ENCODE results near the gene TEAD1.

Gene TEAD1

GRCh38 chr11:12901272-12901671 lies 227.1 kb downstream of the TEAD1 start:
- no peak for DNase-seq (ENCODE audit: low read depth)

- DNase-seq (ENCODE audit: low read depth): no peak
Observed at GRCh38 chr11:12901874-12902481, 227.8 kb downstream of the TEAD1 start.

GRCh38 chr11:12902791-12903486 lies 228.7 kb downstream of the TEAD1 start:
- DNase-seq (ENCODE audit: low read depth): no peak

- DNase-seq (ENCODE audit: low read depth): no peak
Observed at GRCh38 chr11:12905435-12905834, 231.2 kb downstream of the TEAD1 start.

- no peak for DNase-seq (ENCODE audit: low read depth)
Observed at GRCh38 chr11:12906501-12906900, 232.3 kb downstream of the TEAD1 start.

GRCh38 chr11:12909879-12910278 lies 235.7 kb downstream of the TEAD1 start:
- no peak for DNase-seq (ENCODE audit: low read depth)

- DNase-seq (ENCODE audit: low read depth): no peak
Observed at GRCh38 chr11:12914400-12914912, 240.2 kb downstream of the TEAD1 start.

GRCh38 chr11:12915093-12915492 lies 240.9 kb downstream of the TEAD1 start:
- no peak for DNase-seq (ENCODE audit: low read depth)

GRCh38 chr11:12917822-12918221 lies 243.6 kb downstream of the TEAD1 start:
- DNase-seq (ENCODE audit: low read depth): no peak

GRCh38 chr11:12918667-12919066 lies 244.4 kb downstream of the TEAD1 start:
- no peak for DNase-seq (ENCODE audit: low read depth)

- no peak for DNase-seq (ENCODE audit: low read depth)
Observed at GRCh38 chr11:12922418-12922817, 248.2 kb downstream of the TEAD1 start.

GRCh38 chr11:12922980-12923507 lies 248.8 kb downstream of the TEAD1 start:
- no peak for DNase-seq (ENCODE audit: low read depth)

GRCh38 chr11:12924650-12925049 lies 250.4 kb downstream of the TEAD1 start:
- DNase-seq (ENCODE audit: low read depth): no peak

- no peak for DNase-seq (ENCODE audit: low read depth)
Observed at GRCh38 chr11:12925520-12925919, 251.3 kb downstream of the TEAD1 start.

- no peak for DNase-seq (ENCODE audit: low read depth)
Observed at GRCh38 chr11:12927221-12927620, 253.0 kb downstream of the TEAD1 start.

GRCh38 chr11:12927886-12928285 lies 253.7 kb downstream of the TEAD1 start:
- DNase-seq (ENCODE audit: low read depth): no peak

GRCh38 chr11:12930850-12931249 lies 256.6 kb downstream of the TEAD1 start:
- no peak for DNase-seq (ENCODE audit: low read depth)

- DNase-seq (ENCODE audit: low read depth): no peak
Observed at GRCh38 chr11:12932485-12932884, 258.3 kb downstream of the TEAD1 start.

- DNase-seq (ENCODE audit: low read depth): no peak
Observed at GRCh38 chr11:12936200-12936599, 262.0 kb downstream of the TEAD1 start.

- no peak for DNase-seq (ENCODE audit: low read depth)
Observed at GRCh38 chr11:12938590-12939247, 264.5 kb downstream of the TEAD1 start.

- DNase-seq (ENCODE audit: low read depth): no peak
Observed at GRCh38 chr11:12941671-12942070, 267.4 kb downstream of the TEAD1 start.

GRCh38 chr11:12942157-12942556 lies 267.9 kb downstream of the TEAD1 start:
- DNase-seq (ENCODE audit: low read depth): no peak

GRCh38 chr11:12943311-12943710 lies 269.1 kb downstream of the TEAD1 start:
- DNase-seq (ENCODE audit: low read depth): no peak
